K562 (cell line): Measurements from ENCODE around the gene ANO1. TPM values are rescaled to one million over a fixed set of nuclear protein-coding genes. Genes with fewer than 3 reads are reported as not detected.

Source experiments
- ATAC-seq: fragments of 200-7000 bp; cut with Tn5 transposase; 3 replicates; pipeline ENCODE4 v1.9.1; 2020; ENCODE audit warnings: moderate library complexity
- BruUV-seq: library from RNA; stranded (reverse); fragments of 400-500 nt; replicated peaks from 2 replicates; lab custom pipeline; 2021; lab: Mats Ljungman, UMichigan
- CTCF ChIA-PET: fragments of 300-600 bp; formaldehyde crosslinking; extraction: SDS; loops from one replicate; lab custom pipeline; 2021; ENCODE audit warnings: low intra/inter-chr PET ratio; lab: Yijun Ruan, JAX
- POLR2A ChIA-PET: fragments of 300-600, 350-650 bp; sonication (Branson Sonifier 250); formaldehyde crosslinking; extraction: SDS; loops from one replicate; lab custom pipeline; 2021; ENCODE audit warnings: antibody characterized with exemption, inconsistent platforms; lab: Yijun Ruan, JAX
- DNase-seq, 4 experiments: peaks; one replicate each; pipeline versions ENCODE4 v3.0.0 to v3.0.0-alpha.2; 2011 to 2018; ENCODE audit warnings: low spot score in 3 of 4, mixed read lengths in 3 of 4; ENCODE audit errors: extremely low read depth in 1 of 4
- FAIRE-seq: peaks from 2 replicates; lab custom pipeline; 2011; peaks lifted over from hg19 to GRCh38; lab: Jason Lieb, UNC
- H2AFZ ChIP-seq: 2 replicates; pipeline ENCODE4 v1.6.0; 2011; ENCODE audit warnings: low read depth, low read length, control low read depth, inconsistent platforms
- H3K27ac ChIP-seq: fragments of 200-600 bp; 3 replicates; pipeline ENCODE4 v1.8.0; 2011; ENCODE audit warnings: low read depth, mild to moderate bottlenecking, control low read depth, inconsistent platforms, low read length, moderate library complexity, mixed read lengths; ENCODE audit errors: extremely low read depth
- H3K27me3 ChIP-seq, 2 experiments: fragments of 300-600 bp in 1 of 2; 2 replicates in 1 of 2; 3 replicates in 1 of 2; pipeline versions ENCODE4 v1.6.0 to v1.8.0; 2011; ENCODE audit warnings: inconsistent platforms in 2 of 2, low read length in 2 of 2, mild to moderate bottlenecking in 1 of 2, mixed read lengths in 1 of 2, moderate library complexity in 1 of 2; ENCODE audit not compliant: control insufficient read depth in 2 of 2, insufficient read depth in 2 of 2
- H3K36me3 ChIP-seq: fragments of 300-600 bp; 3 replicates; pipeline ENCODE4 v1.8.0; 2011; ENCODE audit warnings: mild to moderate bottlenecking, low read length, inconsistent platforms; ENCODE audit not compliant: control insufficient read depth, insufficient read depth
- H3K4me1 ChIP-seq, 2 experiments: fragments of 200-600 bp in 1 of 2; replicated peaks in 1 of 2; 2 replicates in 1 of 2; 3 replicates in 1 of 2; pipeline versions ENCODE4 v1.5.1 to v1.8.0; 2011; ENCODE audit warnings: inconsistent platforms in 2 of 2, low read length in 2 of 2, mild to moderate bottlenecking in 1 of 2, mixed read lengths in 1 of 2, moderate library complexity in 1 of 2; ENCODE audit not compliant: control insufficient read depth in 2 of 2, insufficient read depth in 2 of 2
- H3K4me2 ChIP-seq: 2 replicates; pipeline ENCODE4 v1.6.1; 2011; ENCODE audit warnings: low read length, control low read depth, inconsistent platforms, mixed read lengths; ENCODE audit not compliant: insufficient read depth
- H3K4me3 ChIP-seq: fragments of 200-600 bp; sonication (generic), shearing (Covaris generic); 2 replicates; pipeline ENCODE4 v1.5.1; 2016; ENCODE audit warnings: control low read depth, inconsistent platforms
- H3K79me2 ChIP-seq: fragments of 200-600 bp; 3 replicates; pipeline ENCODE4 v1.8.0; 2011; ENCODE audit warnings: low read length, inconsistent platforms; ENCODE audit not compliant: control insufficient read depth, insufficient read depth
- H3K9ac ChIP-seq, 2 experiments: 2 replicates each; pipeline versions ENCODE4 v1.6.0 to v1.6.1; 2011; ENCODE audit warnings: low read depth in 2 of 2, low read length in 2 of 2, control low read depth in 1 of 2, inconsistent platforms in 1 of 2, mild to moderate bottlenecking in 1 of 2, mixed read lengths in 1 of 2; ENCODE audit not compliant: insufficient read depth in 1 of 2
- H3K9me1 ChIP-seq: one replicate; pipeline ENCODE4 v1.6.0; 2011; ENCODE audit warnings: inconsistent platforms, mild to moderate bottlenecking, low read length, moderate library complexity; ENCODE audit not compliant: control insufficient read depth, insufficient read depth
- H3K9me3 ChIP-seq: replicated peaks from 2 replicates; pipeline ENCODE4 v1.5.1; 2011; ENCODE audit warnings: low read depth, low read length, inconsistent platforms; ENCODE audit not compliant: control insufficient read depth, insufficient read depth
- H4K20me1 ChIP-seq: replicated peaks from 2 replicates; pipeline ENCODE4 v1.6.1; 2011; ENCODE audit warnings: low read length, inconsistent platforms, mixed read lengths; ENCODE audit not compliant: control insufficient read depth, insufficient read depth
- CREB1 ChIP-seq, 2 experiments: sonication (generic) in 1 of 2; formaldehyde crosslinking in 1 of 2; IDR thresholded peaks; 2 replicates each; pipeline versions ENCODE4 v1.6.1 to v1.8.0; 2012 to 2022; ENCODE audit warnings: inconsistent platforms in 1 of 2, mild to moderate bottlenecking in 1 of 2, missing genetic modification reagents in 1 of 2, moderate library complexity in 1 of 2
- MCM2 ChIP-seq: fragments of 450-650 bp; IDR thresholded peaks from 2 replicates; pipeline ENCODE4 v1.6.1; 2017; ENCODE audit warnings: low read depth, mild to moderate bottlenecking
- NFIC ChIP-seq: fragments of 450-650 bp; IDR thresholded peaks from 2 replicates; pipeline ENCODE4 v1.6.1; 2017; ENCODE audit warnings: mild to moderate bottlenecking, inconsistent platforms
- PPARD ChIP-seq: fragments of 250-450 bp; sonication (Bioruptor Pico); IDR thresholded peaks from 2 replicates; pipeline ENCODE4 v1.8.0; 2022; ENCODE audit warnings: inconsistent platforms, mild to moderate bottlenecking, moderate library complexity
- TGIF2 ChIP-seq: sonication (generic); formaldehyde crosslinking; IDR thresholded peaks from 2 replicates; pipeline ENCODE4 v1.8.1; 2022; ENCODE audit warnings: mild to moderate bottlenecking, missing genetic modification reagents, moderate library complexity
- WGBS: fragments of 100-300 bp; shearing (Covaris generic); methylation state at CpG from one replicate; pipeline ENCODE4 v1.1.6; 2016; ENCODE audit warnings: low coverage, mixed read lengths; ENCODE audit not compliant: insufficient coverage; ENCODE audit errors: missing lambda C conversion rate; 5-methylcytosine and 5-hydroxymethylcytosine counted together
- in situ Hi-C: fragments of 300-500 bp; cut with MboI; formaldehyde crosslinking; loops from 4 replicates; pipeline ENCODE4 v1.15.0; 2018; ENCODE audit warnings: inconsistent platforms, mixed read lengths
- intact Hi-C: fragments of 100-400 bp; cut with micrococcal nuclease; formaldehyde crosslinking; loops from 2 replicates; pipeline ENCODE4 v1.14.2; 2022
- polyA plus RNA-seq, 8 experiments: library from polyadenylated mRNA; depleted of rRNA in 4 of 8; stranded (reverse) in 5 of 8; unstranded in 3 of 8; fragments of >200 nt; fragmentation: Nextera tagmentation in 2 of 8; fragmentation: Illumina TruSeq in 1 of 8; extraction: Ambion mirVana in 2 of 8; extraction: Trizol in 1 of 8; gene quantifications; 2 replicates each; pipeline versions ENCODE4 v1.2.1 to v1.2.3, GENCODE V29; 2011 to 2014; ENCODE audit warnings: inconsistent platforms in 1 of 8, missing spikeins in 1 of 8
- total RNA-seq, 7 experiments: library from RNA; depleted of rRNA in 6 of 7; stranded (reverse); fragments of >200 nt in 6 of 7; fragmentation: Illumina TruSeq in 2 of 7; extraction: Trizol in 2 of 7; gene quantifications; 2 replicates each; pipeline versions ENCODE4 v1.2.1 to v1.2.3, GENCODE V29; 2011 to 2021; ENCODE audit warnings: low replicate concordance in 1 of 7
- TF ChIP-seq, protein P1 (sequence below): fragments of 250-450 bp; sonication (Bioruptor Pico); IDR thresholded peaks from 2 replicates; pipeline ENCODE4 v1.5.0; 2021; ENCODE audit warnings: mild to moderate bottlenecking, moderate library complexity
- TF ChIP-seq, protein P2 (sequence below): fragments of 250-450 bp; sonication (Bioruptor Pico); IDR thresholded peaks from 2 replicates; pipeline ENCODE4 v1.5.0; 2020; ENCODE audit warnings: mild to moderate bottlenecking, borderline replicate concordance

ANO1 gene
- total and polyA plus RNA-seq, 9 of the 15 experiments (the other 6 are each of a cell fraction or from before 2014, with no cell fraction given): not detected

DNA sequence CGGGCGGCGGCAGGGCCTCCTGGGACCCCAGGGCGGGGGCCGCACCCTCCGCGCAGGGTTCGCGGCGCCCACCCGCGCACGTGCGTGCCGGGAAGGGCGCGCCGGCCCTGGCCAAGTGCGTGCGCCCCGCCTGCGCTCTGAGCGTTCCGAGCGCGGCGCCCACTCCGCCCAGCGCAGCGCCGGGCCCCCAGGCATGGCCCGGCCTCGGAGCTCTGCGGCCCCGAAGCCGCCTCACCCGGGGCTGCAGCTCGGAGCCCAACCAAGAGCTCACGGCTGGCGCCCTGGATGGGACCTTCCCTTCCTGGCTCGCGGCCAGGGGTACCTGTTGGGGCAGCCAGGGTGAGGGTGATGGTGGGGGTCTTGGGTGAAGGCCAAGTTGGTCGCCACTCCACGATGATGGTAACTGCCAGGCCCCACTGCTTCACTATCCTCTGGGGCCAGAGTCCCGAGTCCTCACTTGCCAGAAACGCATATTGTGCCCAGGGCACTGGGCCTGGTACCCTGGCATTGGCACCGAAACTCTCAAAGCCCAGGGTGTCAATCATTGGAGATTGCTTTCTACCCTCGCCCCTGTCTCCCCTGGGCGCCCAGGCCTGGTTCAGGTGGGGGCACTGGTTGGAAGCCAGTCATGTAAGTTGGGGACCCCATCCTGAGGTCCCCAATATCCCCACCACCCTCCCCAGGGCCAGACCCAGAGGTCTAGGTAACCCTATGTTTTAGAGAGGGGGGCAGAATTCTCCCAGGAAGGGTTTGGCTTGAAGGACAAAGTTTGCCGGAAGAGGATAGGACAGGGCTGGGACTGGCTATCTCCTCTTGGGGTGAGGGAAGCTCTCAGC is 882 bp downstream of the ANO1 start:
- Histone ChIP-seq H3K27ac (no peak overlapping the region), H3K4me1 (peaks cover 0 to 14% of the 10 kb centered on the region in 2 experiments; a peak in 1 of 5 replicates), H3K9ac (no peak overlapping the region), H3K36me3 (no peaks in the 10 kb centered on the region), H4K20me1 (peaks cover 7% of the 10 kb centered on the region), H3K79me2 (no peaks in the 10 kb centered on the region), H3K4me3 (no peak overlapping the region), H3K4me2 (no peak overlapping the region), H3K9me1 (no peaks in the 10 kb centered on the region), H2AFZ (no peak overlapping the region), H3K9me3 (no peaks in the 10 kb centered on the region), H3K27me3 (peaks cover 21 to 67% of the 10 kb centered on the region in 2 experiments)
- POLR2A ChIA-PET: interaction anchor here (0.6 to 1.4 kb wide), 2 partner anchors 11 to 822 kb away, joined by 4 read pairs; no protein-coding TSS in a partner anchor
- no peak for ATAC-seq
- TF ChIP-seq NFIC: peak; percentile 39; the same call in 1 of the 2 replicates
- no peak for TF ChIP-seq MCM2
- TF ChIP-seq TGIF2 (CRISPR knock-in tag): no peak
- TF ChIP-seq, protein P1, sequence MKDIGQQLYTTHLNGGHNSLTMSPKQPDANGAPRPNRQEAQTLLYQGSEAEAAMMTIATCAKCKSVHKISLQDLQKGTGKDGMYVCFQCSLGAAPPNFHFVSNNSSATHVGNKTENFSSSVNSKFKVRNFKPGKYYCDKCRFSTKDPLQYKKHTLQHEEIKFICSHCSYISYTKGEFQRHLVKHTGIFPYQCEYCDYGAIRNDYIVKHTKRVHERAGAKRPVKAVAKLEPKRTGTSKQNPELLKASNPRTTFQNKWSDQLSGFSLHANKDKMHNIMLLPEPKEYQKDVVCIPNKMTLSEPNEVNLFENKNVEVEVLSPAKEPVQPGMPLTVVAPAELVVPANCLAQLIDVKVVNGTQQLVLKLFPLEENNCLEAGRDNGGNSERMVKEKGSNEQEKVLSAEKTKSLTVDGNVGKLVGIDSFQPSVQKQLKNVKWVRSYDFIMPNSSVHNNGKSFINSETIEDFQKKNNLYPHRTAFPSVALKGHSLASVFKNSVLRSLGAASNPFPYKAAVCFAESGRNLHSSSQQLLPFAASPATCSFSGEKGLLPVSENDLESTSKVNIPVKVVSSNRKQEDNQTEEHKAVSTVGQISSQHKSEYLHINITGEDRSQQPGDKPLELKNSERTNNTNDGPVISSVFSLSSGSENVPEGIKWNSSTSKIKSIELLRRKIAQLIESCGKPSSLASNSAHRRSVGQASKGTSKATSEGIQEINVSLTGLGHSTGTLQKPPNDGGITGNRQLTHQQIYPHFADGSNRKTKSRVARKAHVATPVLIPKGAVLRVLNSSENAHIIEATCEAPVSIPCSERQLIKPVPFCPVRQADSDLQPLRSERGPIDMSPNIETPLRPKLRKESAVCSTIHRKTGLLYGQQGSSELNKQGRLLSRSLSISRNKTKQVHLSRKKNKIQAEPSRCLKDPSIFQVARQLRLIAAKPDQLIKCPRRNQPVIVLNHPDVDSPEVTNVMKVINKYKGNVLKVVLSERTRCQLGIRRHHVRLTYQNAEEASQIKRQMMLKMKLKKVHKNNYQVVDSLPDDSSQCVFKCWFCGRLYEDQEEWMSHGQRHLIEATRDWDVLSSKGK (CRISPR knock-in tag): no peak
- TF ChIP-seq CREB1 (IDR thresholded peaks at IDR 0.05): no peak
- TF ChIP-seq CREB1 (CRISPR knock-in tag; IDR thresholded peaks at IDR 0.05): no peak
- no peak for TF ChIP-seq PPARD
- TF ChIP-seq, protein P2, sequence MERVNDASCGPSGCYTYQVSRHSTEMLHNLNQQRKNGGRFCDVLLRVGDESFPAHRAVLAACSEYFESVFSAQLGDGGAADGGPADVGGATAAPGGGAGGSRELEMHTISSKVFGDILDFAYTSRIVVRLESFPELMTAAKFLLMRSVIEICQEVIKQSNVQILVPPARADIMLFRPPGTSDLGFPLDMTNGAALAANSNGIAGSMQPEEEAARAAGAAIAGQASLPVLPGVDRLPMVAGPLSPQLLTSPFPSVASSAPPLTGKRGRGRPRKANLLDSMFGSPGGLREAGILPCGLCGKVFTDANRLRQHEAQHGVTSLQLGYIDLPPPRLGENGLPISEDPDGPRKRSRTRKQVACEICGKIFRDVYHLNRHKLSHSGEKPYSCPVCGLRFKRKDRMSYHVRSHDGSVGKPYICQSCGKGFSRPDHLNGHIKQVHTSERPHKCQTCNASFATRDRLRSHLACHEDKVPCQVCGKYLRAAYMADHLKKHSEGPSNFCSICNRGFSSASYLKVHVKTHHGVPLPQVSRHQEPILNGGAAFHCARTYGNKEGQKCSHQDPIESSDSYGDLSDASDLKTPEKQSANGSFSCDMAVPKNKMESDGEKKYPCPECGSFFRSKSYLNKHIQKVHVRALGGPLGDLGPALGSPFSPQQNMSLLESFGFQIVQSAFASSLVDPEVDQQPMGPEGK: no peak
- no peak for DNase-seq
- WGBS: 46% methylated on average over 22 of the region's 50 CpGs
- no peak for FAIRE-seq
- in situ Hi-C loops (no loop called here), intact Hi-C loops (no loop called here)
- BruUV-seq: no TSS peak
- CTCF ChIA-PET: no interaction called here
